ENCODE measurements around the gene ZDHHC20.

DNA sequence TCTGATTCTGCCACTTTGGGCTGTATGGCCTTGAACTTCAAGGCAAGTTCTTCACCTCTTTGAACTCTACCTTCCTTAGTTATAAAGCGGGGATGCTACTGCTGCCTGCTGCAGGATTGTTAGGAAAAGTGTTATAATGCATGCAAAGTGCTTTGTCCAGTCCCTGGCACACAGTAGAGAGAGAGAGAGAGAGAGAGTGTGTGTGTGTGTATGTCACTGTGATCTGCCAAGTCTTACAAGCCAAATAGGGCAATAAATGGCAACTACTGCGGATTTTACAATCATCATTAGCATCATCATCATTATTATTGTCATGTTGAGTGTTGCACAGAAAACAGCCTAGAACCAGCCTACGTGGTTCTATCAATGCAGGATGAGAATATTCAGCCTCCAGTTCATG is 136.1 kb downstream of the ZDHHC20 start:
- TF ChIP-seq CTCF (IDR thresholded peaks at IDR 0.05) (no peak), ZFX (IDR thresholded peaks at IDR 0.05; ENCODE audit: borderline replicate concordance) (no peak)

Measured in 22Rv1 (cell line).